Measurements from ENCODE around the gene ZNF444.
"Not testable (repeated sequence)": the region's sequence is repeated elsewhere in the genome, so short reads cannot be mapped to it uniquely, and the experiment has no call there.

ZNF444 gene

GRCh38 chr19:56176881-56177280 is 35.8 kb downstream of the ZNF444 start:
- H3K4me3 ChIP-seq (ENCODE audit: low read depth, low read length), result no peak overlapping the region
- DNase-seq (ENCODE audit: low read depth, low spot score), result no peak
- ChIA-PET CTCF (no interaction called here), POLR2A (no interaction called here)
- no peak for TF ChIP-seq CTCF (IDR thresholded peaks at IDR 0.05; ENCODE audit: insufficient read depth, low read length, missing control alignments)

- no peak for TF ChIP-seq CTCF (IDR thresholded peaks at IDR 0.05; ENCODE audit: insufficient read depth, low read length, missing control alignments)
- DNase-seq (ENCODE audit: low read depth, low spot score), result no peak
- POLR2A ChIA-PET, result no interaction called here
- no peak overlapping the region for H3K4me3 ChIP-seq (ENCODE audit: low read depth, low read length)
- CTCF ChIA-PET, result interaction anchor here (1.2 to 2.9 kb wide), 3 partner anchors 76 to 101 kb away, joined by 5 to 15 read pairs (median 5); no protein-coding TSS in a partner anchor
Measured at GRCh38 chr19:56177564-56178243, 36.6 kb downstream of the ZNF444 start.

- H3K4me3 ChIP-seq (ENCODE audit: low read depth, low read length), result no peak overlapping the region
- no peak for TF ChIP-seq CTCF (IDR thresholded peaks at IDR 0.05; ENCODE audit: insufficient read depth, low read length, missing control alignments)
- no peak for DNase-seq (ENCODE audit: low read depth, low spot score)
- ChIA-PET CTCF (interaction anchor here (1.9 kb wide), 1 partner anchor 113 kb away, joined by 4 read pairs; no protein-coding TSS in a partner anchor), POLR2A (no interaction called here)
Measured at GRCh38 chr19:56189785-56190184, 48.7 kb downstream of the ZNF444 start.

- H3K4me3 ChIP-seq (ENCODE audit: low read depth, low read length), result no peak overlapping the region
- TF ChIP-seq CTCF (IDR thresholded peaks at IDR 0.05; ENCODE audit: insufficient read depth, low read length, missing control alignments), result no peak
- CTCF ChIA-PET, result no interaction called here
- POLR2A ChIA-PET, result no interaction called here
- DNase-seq (ENCODE audit: low read depth, low spot score), result no peak
Measured at GRCh38 chr19:56191115-56191514, 50.0 kb downstream of the ZNF444 start.

- H3K4me3 ChIP-seq (ENCODE audit: low read depth, low read length), result no peak overlapping the region
- DNase-seq (ENCODE audit: low read depth, low spot score), result no peak
- no peak for TF ChIP-seq CTCF (IDR thresholded peaks at IDR 0.05; ENCODE audit: insufficient read depth, low read length, missing control alignments)
- POLR2A ChIA-PET, result no interaction called here
- CTCF ChIA-PET, result no interaction called here
Measured at GRCh38 chr19:56191711-56192110, 50.6 kb downstream of the ZNF444 start.

- POLR2A ChIA-PET, result no interaction called here
Measured at GRCh38 chr19:56193981-56194640, 53.0 kb downstream of the ZNF444 start.

GRCh38 chr19:56197646-56198045 is 56.6 kb downstream of the ZNF444 start, which contains the start of gene ZSCAN5B:
TSS of gene ZSCAN5B (minus strand) at chr19:56197783. CDS start at chr19:56193052, 4,731 bp downstream.
- H3K4me3 ChIP-seq (ENCODE audit: low read depth, low read length); DNase-seq (ENCODE audit: low read depth, low spot score); CTCF ChIA-PET; POLR2A ChIA-PET: not testable (repeated sequence)

More at GRCh38 chr19:56193981-56194640, 53.0 kb downstream of the ZNF444 start:
- no peak for DNase-seq (ENCODE audit: low read depth, low spot score)
- CTCF ChIA-PET, result no interaction called here
- no peak overlapping the region for H3K4me3 ChIP-seq (ENCODE audit: low read depth, low read length)
- TF ChIP-seq CTCF (IDR thresholded peaks at IDR 0.05; ENCODE audit: insufficient read depth, low read length, missing control alignments), result no peak

All from AG04449 (cell line).